ENCODE data around the gene TMEM52.

TMEM52 gene

DNA sequence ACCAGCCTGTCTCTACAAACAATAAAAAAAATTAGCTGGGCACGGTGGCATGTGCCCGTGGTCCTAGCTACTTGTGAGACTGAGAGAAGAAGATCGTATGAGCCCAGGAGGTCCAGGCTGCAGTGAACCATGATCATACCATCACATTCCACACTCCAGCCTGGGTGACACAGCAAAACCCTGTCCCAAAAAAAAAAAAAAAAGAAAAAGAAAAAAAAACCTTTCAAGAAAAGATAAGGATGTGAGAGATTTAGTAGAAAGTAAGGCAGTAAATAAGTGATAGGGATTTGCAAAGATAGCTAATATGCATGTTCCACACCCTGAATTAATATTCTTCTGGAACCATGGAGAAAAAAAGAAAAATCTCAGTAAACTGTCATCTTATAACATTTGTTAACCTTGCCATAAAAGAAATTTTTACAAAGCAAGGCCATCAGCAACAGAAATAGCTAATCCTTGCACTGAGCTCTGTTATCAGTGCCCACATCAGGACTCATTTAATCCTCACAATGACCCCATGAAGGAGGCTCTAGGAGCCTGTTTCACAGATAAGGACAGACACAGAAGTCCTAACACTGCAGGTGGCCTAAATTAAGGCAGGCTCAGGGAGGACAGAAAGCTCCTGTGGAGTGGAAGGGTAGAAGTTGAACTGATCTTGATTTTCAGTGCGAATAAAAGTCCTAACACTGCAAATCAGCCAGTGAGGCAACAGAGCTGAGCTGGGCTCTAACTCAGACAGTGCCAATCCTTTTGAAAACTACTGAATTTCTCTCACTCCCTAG, 35.8 kb downstream of the TMEM52 start:
- H3K4me3 ChIP-seq (ENCODE audit: low read length): no peak overlapping the region
- no peak for DNase-seq (ENCODE audit: low read depth)
- TF ChIP-seq CTCF (conservative IDR thresholded peaks at IDR 0.05; ENCODE audit: low read depth, low read length): no peak

GRCh38 chr1:1881727-1882126, 37.4 kb downstream of the TMEM52 start:
- DNase-seq (ENCODE audit: low read depth): no peak
- no peak overlapping the region for H3K4me3 ChIP-seq (ENCODE audit: low read length)
- TF ChIP-seq CTCF (conservative IDR thresholded peaks at IDR 0.05; ENCODE audit: low read depth, low read length): no peak

DNA sequence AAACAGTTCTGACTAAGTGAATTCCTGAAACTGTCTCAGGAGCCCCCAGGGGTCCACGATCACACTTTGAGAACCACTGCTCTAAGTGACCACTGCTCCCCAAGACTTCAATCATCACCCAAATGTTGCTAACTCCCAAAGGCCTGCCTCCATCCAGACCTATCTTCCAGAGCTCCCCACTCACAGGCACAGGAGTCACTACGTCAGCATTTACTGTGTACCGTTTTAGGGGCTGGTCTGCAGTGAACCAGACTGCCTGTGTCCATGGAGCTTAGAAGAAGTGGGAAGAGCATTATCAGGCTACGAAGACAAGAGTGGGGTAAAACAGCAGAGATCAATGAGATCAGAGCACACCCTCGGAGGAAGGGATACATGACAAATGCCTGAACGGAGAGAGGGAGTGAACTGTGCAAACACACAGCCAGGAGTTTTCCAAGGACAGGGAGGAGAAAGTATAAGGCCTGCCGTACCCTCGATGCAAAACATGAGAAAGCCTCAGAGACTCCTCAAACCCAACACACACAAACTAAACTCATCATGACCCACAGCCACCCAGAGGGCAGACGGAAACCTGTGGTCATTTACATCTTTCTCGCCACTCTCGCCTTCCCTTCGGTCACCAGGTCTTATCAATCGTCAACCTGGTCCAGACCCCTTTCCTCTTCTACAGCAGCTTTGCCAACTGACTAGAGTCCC, 38.3 kb downstream of the TMEM52 start:
- H3K4me3 ChIP-seq (ENCODE audit: low read length): no peak overlapping the region
- no peak for TF ChIP-seq CTCF (conservative IDR thresholded peaks at IDR 0.05; ENCODE audit: low read depth, low read length)
- DNase-seq (ENCODE audit: low read depth): no peak

- no peak overlapping the region for H3K4me3 ChIP-seq (ENCODE audit: low read length)
- no peak for TF ChIP-seq CTCF (conservative IDR thresholded peaks at IDR 0.05; ENCODE audit: low read depth, low read length)
- DNase-seq (ENCODE audit: low read depth): no peak
Measured at GRCh38 chr1:1879942-1880341, 39.1 kb downstream of the TMEM52 start.

GRCh38 chr1:1877865-1878436, 41.1 kb downstream of the TMEM52 start:
- H3K4me3 ChIP-seq (ENCODE audit: low read length): no peak overlapping the region
- no peak for DNase-seq (ENCODE audit: low read depth)
- no peak for TF ChIP-seq CTCF (conservative IDR thresholded peaks at IDR 0.05; ENCODE audit: low read depth, low read length)

- no peak for DNase-seq (ENCODE audit: low read depth)
- no peak overlapping the region for H3K4me3 ChIP-seq (ENCODE audit: low read length)
- TF ChIP-seq CTCF (conservative IDR thresholded peaks at IDR 0.05; ENCODE audit: low read depth, low read length): no peak
Measured at GRCh38 chr1:1876335-1876930, 42.6 kb downstream of the TMEM52 start.

Data from retinal pigment epithelial cell (primary cell).